PC-3 (cell line): Measurements from ENCODE around the gene SLC37A4.

Experiments
- EZH2 ChIP-seq: fragments of 300-600 bp; sonication (generic); IDR thresholded peaks from one replicate; pipeline ENCODE4 v1.6.1; 2017; ENCODE audit warnings: antibody characterized with exemption, mild to moderate bottlenecking, low read length; ENCODE audit not compliant: unreplicated experiment
- EZH2phosphoT487 ChIP-seq: fragments of 300-600 bp; sonication (generic); IDR thresholded peaks from 2 replicates; pipeline ENCODE4 v1.6.1; 2018; ENCODE audit warnings: mild to moderate bottlenecking, antibody characterized with exemption, low read length, borderline replicate concordance
- TF ChIP-seq, protein P1 (sequence below): fragments of 300-600 bp; sonication (generic); conservative IDR thresholded peaks from 2 replicates; pipeline ENCODE4 v1.5.1; 2017; ENCODE audit warnings: antibody characterized with exemption, low read depth, mild to moderate bottlenecking, low read length

- TF ChIP-seq, protein P1, sequence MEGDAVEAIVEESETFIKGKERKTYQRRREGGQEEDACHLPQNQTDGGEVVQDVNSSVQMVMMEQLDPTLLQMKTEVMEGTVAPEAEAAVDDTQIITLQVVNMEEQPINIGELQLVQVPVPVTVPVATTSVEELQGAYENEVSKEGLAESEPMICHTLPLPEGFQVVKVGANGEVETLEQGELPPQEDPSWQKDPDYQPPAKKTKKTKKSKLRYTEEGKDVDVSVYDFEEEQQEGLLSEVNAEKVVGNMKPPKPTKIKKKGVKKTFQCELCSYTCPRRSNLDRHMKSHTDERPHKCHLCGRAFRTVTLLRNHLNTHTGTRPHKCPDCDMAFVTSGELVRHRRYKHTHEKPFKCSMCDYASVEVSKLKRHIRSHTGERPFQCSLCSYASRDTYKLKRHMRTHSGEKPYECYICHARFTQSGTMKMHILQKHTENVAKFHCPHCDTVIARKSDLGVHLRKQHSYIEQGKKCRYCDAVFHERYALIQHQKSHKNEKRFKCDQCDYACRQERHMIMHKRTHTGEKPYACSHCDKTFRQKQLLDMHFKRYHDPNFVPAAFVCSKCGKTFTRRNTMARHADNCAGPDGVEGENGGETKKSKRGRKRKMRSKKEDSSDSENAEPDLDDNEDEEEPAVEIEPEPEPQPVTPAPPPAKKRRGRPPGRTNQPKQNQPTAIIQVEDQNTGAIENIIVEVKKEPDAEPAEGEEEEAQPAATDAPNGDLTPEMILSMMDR = no peak
- no peak for TF ChIP-seq EZH2
- TF ChIP-seq EZH2phosphoT487 = no peak
These were observed 54.6 kb downstream of the SLC37A4 start for GRCh38 chr11:118975771-118976709.
